T-cell (primary cell): ENCODE results near the gene STIP1. TPM values are rescaled to one million over a fixed set of nuclear protein-coding genes. Genes with fewer than 3 reads are reported as not detected.

Experiments used
- ATAC-seq, 4 experiments: fragments of 200-7000 bp in 3 of 4; fragments of 150-1000 bp in 1 of 4; cut with Tn5 transposase; replicated peaks in 1 of 4; 1 replicate in 3 of 4; 2 replicates in 1 of 4; pipeline ENCODE4 v1.10.0; 2021; ENCODE audit warnings: moderate library complexity in 3 of 4, mild to moderate bottlenecking in 2 of 4, moderate number of reproducible peaks in 1 of 4
- CTCF ChIA-PET, 2 donors: fragments of 300-600 bp; sonication (Branson Sonifier 250); formaldehyde crosslinking; loops; one replicate each; lab custom pipeline; 2022; ENCODE audit warnings: antibody characterized with exemption in 2 of 2; lab: Charles Lee
- POLR2A ChIA-PET, 2 donors: fragments of 300-600 bp; sonication (Branson Sonifier 250); formaldehyde crosslinking; loops; one replicate each; lab custom pipeline; 2022; ENCODE audit warnings: antibody characterized with exemption in 2 of 2; lab: Charles Lee
- DNase-seq, 35 experiments: peaks; one replicate each; pipeline versions ENCODE4 v3.0.0 to v3.0.0-alpha.2; 2013 to 2023
- H3K27ac ChIP-seq: one replicate; pipeline ENCODE4 v1.5.1; 2013; ENCODE audit warnings: low read length
- H3K27me3 ChIP-seq, 2 experiments: replicated peaks in 1 of 2; 1 replicate in 1 of 2; 2 replicates in 1 of 2; pipeline versions ENCODE4 v1.6.1 to v1.7.0; 2013; ENCODE audit warnings: low read length in 1 of 2, mixed read lengths in 1 of 2; ENCODE audit not compliant: control insufficient read depth in 2 of 2, insufficient read depth in 2 of 2; ENCODE audit errors: extremely low read depth in 1 of 2
- H3K36me3 ChIP-seq, 2 donors: 1 replicate in 1 of 2; 2 replicates in 1 of 2; pipeline versions ENCODE4 v1.6.1 to v1.7.0; 2013; ENCODE audit warnings: low read length in 1 of 2; ENCODE audit not compliant: control insufficient read depth in 2 of 2, insufficient read depth in 1 of 2; ENCODE audit errors: extremely low read depth in 1 of 2
- H3K4me1 ChIP-seq, 2 experiments: 1 replicate in 1 of 2; 2 replicates in 1 of 2; pipeline versions ENCODE4 v1.6.1 to v1.7.0; 2013; ENCODE audit warnings: low read length in 2 of 2, mixed read lengths in 1 of 2; ENCODE audit not compliant: insufficient read depth in 2 of 2, control insufficient read depth in 1 of 2; ENCODE audit errors: extremely low read depth in 1 of 2
- H3K4me3 ChIP-seq, 2 donors: 1 replicate in 1 of 2; 2 replicates in 1 of 2; pipeline versions ENCODE4 v1.5.1 to v1.7.0; 2013; ENCODE audit warnings: mild to moderate bottlenecking in 2 of 2, low read length in 1 of 2, moderate library complexity in 1 of 2; ENCODE audit not compliant: control insufficient read depth in 1 of 2; ENCODE audit errors: extremely low read depth in 1 of 2
- H3K9me3 ChIP-seq: 2 replicates; pipeline ENCODE4 v1.7.0; 2013
- H3K27ac Mint-ChIP-seq, 2 donors: one replicate each; pipeline ENCODE4 v1.8.0; 2020 to 2021; ENCODE audit warnings: mild to moderate bottlenecking in 2 of 2, mixed read lengths in 2 of 2
- H3K27me3 Mint-ChIP-seq, 2 donors: one replicate each; pipeline ENCODE4 v1.8.0; 2021 to 2022; ENCODE audit warnings: mixed read lengths in 2 of 2
- H3K36me3 Mint-ChIP-seq: one replicate; pipeline ENCODE4 v1.8.0; 2021; ENCODE audit warnings: mixed read lengths
- H3K4me1 Mint-ChIP-seq, 3 donors: one replicate each; pipeline ENCODE4 v1.8.0; 2020 to 2022; ENCODE audit warnings: mixed read lengths in 3 of 3, mild to moderate bottlenecking in 1 of 3
- H3K4me3 Mint-ChIP-seq, 3 donors: one replicate each; pipeline ENCODE4 v1.8.0; 2020 to 2022; ENCODE audit warnings: mild to moderate bottlenecking in 3 of 3, mixed read lengths in 3 of 3, moderate library complexity in 3 of 3
- H3K9me3 Mint-ChIP-seq, 3 donors: one replicate each; pipeline ENCODE4 v1.8.0; 2020 to 2022; ENCODE audit warnings: mixed read lengths in 3 of 3
- WGBS: methylation state at CpG from one replicate; pipeline ENCODE4 v1.1.5; 2013; ENCODE audit warnings: missing lambda C conversion rate; ENCODE audit not compliant: insufficient coverage; 5-methylcytosine and 5-hydroxymethylcytosine counted together
- total RNA-seq, 35 experiments: library from RNA in 6 of 35; stranded (reverse) in 6 of 35; fragments of 120-200 nt in 1 of 35; gene quantifications; one replicate each; pipeline versions ENCODE4 v1.2.1 to v1.2.4 and lab custom pipeline; 2013 to 2026

The STIP1 gene
- total RNA-seq, 5 donors from 2014 or later (not counting 1 experiment from before 2014, with no cell fraction given): 61.1 to 133 (median 107) TPM

DNA sequence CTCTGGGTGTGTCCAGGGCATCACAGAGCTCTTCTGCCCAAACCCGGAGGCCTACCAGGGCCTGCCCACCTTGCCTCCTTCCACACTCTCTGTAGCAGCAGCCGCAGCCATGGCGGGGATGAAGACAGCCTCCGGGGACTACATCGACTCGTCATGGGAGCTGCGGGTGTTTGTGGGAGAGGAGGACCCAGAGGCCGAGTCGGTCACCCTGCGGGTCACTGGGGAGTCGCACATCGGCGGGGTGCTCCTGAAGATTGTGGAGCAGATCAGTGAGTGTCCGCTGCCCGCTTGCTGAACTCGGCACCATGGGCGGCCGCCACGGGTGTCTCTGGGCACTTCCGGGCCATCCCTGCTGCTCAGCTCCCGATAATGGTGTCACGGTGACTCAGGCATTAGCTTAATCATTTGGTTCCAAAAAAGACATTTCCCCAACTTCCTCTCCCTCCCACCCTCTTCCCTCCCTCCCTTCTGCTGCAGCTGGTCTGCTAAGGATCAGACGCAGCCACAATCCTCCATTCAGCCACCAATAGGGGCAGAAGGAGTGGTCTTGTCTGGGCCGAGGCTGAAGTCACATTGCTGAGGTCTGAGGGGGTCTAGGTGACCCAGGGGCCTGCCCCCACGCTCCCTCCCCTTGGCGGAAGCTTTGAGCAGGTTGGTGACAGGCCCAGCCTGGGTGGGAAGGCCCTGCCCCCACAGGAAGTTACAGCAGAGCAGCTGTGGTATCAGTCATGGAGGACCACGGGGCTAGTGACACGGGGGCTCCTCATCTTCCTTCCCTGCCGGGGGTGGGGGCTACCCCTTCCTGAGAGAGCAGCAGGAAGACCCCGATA is 21.5 kb downstream of the STIP1 start:
- H3K27ac Mint-ChIP-seq: peak overlapping the region; percentile 95
- H3K4me1 Mint-ChIP-seq: peaks cover 40 to 58% (median 57%) of the 10 kb centered on the region in 3 donors

GRCh38 chr11:64208086-64208795 is 22.3 kb downstream of the STIP1 start:
- peaks cover 14 to 63% of the 10 kb centered on the region in 2 experiments for H3K4me1 ChIP-seq
- H3K9me3 Mint-ChIP-seq: no peaks in the 10 kb centered on the region
- H3K4me3 ChIP-seq: peak overlapping the region; percentile 87 to 100
- WGBS: 46% methylated on average over 17 of the region's 23 CpGs
- no peaks in the 10 kb centered on the region for H3K27me3 ChIP-seq
- peak overlapping the region; percentile 95 for H3K27ac Mint-ChIP-seq
- DNase-seq (no peak), ATAC-seq (peak in 1 of 4 experiments; percentile 1)
- H3K36me3 Mint-ChIP-seq: peaks cover 17% of the 10 kb centered on the region
- peak overlapping the region; percentile 90 to 92 (median 91) for H3K4me3 Mint-ChIP-seq
- no peaks in the 10 kb centered on the region for H3K9me3 ChIP-seq
- ChIA-PET POLR2A (interaction anchor here in 1 of 2 donors (0.5 to 0.6 kb wide), 2 partner anchors 59 to 75 kb away, joined by 3 to 4 read pairs; no protein-coding TSS in a partner anchor), CTCF (interaction anchor here (0.5 to 4.8 kb wide), 6 partner anchors 17 to 590 kb away, joined by 3 to 122 read pairs (median 6); partner anchors contain the start of genes CATSPERZ (in 1 of the 2), ESRRA (in 1 of the 2), NUDT22 (in 1 of the 2) and TRPT1 (in 1 of the 2))
- peaks cover 23 to 53% of the 10 kb centered on the region in 2 donors for H3K36me3 ChIP-seq
- H3K27me3 Mint-ChIP-seq: no peaks in the 10 kb centered on the region
- H3K4me1 Mint-ChIP-seq: peaks cover 41 to 60% (median 60%) of the 10 kb centered on the region in 3 donors
- peak overlapping the region; percentile 60 for H3K27ac ChIP-seq

More for the DNA sequence above, 21.5 kb downstream of the STIP1 start:
- Mint-ChIP-seq H3K27me3 (no peaks in the 10 kb centered on the region), H3K36me3 (peaks cover 17% of the 10 kb centered on the region), H3K4me3 (peak overlapping the region; percentile 90 to 92 (median 91)), H3K9me3 (no peaks in the 10 kb centered on the region)
- peak overlapping the region; percentile 60 for H3K27ac ChIP-seq
- peaks cover 14 to 63% of the 10 kb centered on the region in 2 experiments for H3K4me1 ChIP-seq
- H3K27me3 ChIP-seq: no peaks in the 10 kb centered on the region
- 0% methylated on average over 18 of the region's 30 CpGs for WGBS
- H3K4me3 ChIP-seq: peak overlapping the region; percentile 87 to 100
- DNase-seq (peak; percentile 58 to 83 (median 72)), ATAC-seq (peak; percentile 70 to 76 (median 72))
- peaks cover 22 to 59% of the 10 kb centered on the region in 2 donors for H3K36me3 ChIP-seq
- ChIA-PET CTCF (interaction anchor here (0.5 to 4.8 kb wide), 12 partner anchors 11 to 591 kb away, joined by 3 to 122 read pairs (median 4); partner anchors contain the start of genes NUDT22 (in 2 of the 2), CATSPERZ (in 1 of the 2), ESRRA (in 1 of the 2) and PRDX5 (in 1 of the 2)), POLR2A (interaction anchor here (0.5 to 0.6 kb wide), 4 partner anchors 60 to 161 kb away, joined by 3 to 9 read pairs (median 4); no protein-coding TSS in a partner anchor)
- no peaks in the 10 kb centered on the region for H3K9me3 ChIP-seq

GRCh38 chr11:64208796-64209562 is 23.0 kb downstream of the STIP1 start:
- H3K36me3 Mint-ChIP-seq: peaks cover 17% of the 10 kb centered on the region
- peaks cover 14 to 60% of the 10 kb centered on the region in 2 experiments for H3K4me1 ChIP-seq

DNA sequence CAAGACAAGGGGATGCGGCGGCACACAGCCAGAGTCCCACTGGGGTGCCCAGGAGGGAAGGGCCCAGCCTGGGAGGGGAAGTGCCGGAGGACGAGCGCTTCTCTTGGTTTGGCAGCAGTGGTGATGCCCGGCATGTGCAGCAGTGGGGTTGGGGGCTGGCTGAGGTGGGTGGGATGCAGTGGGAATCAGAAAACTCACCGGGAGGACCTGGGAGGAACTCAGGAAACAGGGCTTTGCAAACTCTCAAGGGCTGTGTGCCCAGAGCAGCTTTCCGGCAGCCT is 23.5 kb downstream of the STIP1 start:
- peaks cover 14% of the 10 kb centered on the region for H3K36me3 Mint-ChIP-seq
- H3K9me3 Mint-ChIP-seq: no peaks in the 10 kb centered on the region
- H3K4me3 ChIP-seq: no peak overlapping the region
- H3K27me3 ChIP-seq: no peaks in the 10 kb centered on the region
- H3K27ac Mint-ChIP-seq: peak overlapping the region in 1 of 2 donors; percentile 95
- no peak overlapping the region for H3K27ac ChIP-seq
- WGBS: 88% methylated on average over 6 of the region's 8 CpGs
- peak overlapping the region in 1 of 3 donors; percentile 91 for H3K4me3 Mint-ChIP-seq
- ChIA-PET POLR2A (no interaction called here), CTCF (no interaction called here)
- DNase-seq: no peak
- H3K4me1 Mint-ChIP-seq: peaks cover 35 to 56% (median 53%) of the 10 kb centered on the region in 3 donors
- H3K27me3 Mint-ChIP-seq: no peaks in the 10 kb centered on the region
- peaks cover 25 to 41% of the 10 kb centered on the region in 2 donors for H3K36me3 ChIP-seq
- peaks cover 11 to 55% of the 10 kb centered on the region in 2 experiments for H3K4me1 ChIP-seq
- ATAC-seq: no peak
- H3K9me3 ChIP-seq: no peaks in the 10 kb centered on the region

More at GRCh38 chr11:64208796-64209562, 23.0 kb downstream of the STIP1 start:
- H3K36me3 ChIP-seq: peaks cover 25 to 46% of the 10 kb centered on the region in 2 donors
- 93% methylated on average over 18 of the region's 18 CpGs for WGBS
- no peak for ATAC-seq
- Mint-ChIP-seq H3K4me3 (peak overlapping the region in 2 of 3 donors; percentile 44 to 91), H3K9me3 (no peaks in the 10 kb centered on the region), H3K27me3 (no peaks in the 10 kb centered on the region), H3K4me1 (peaks cover 40 to 60% (median 58%) of the 10 kb centered on the region in 3 donors), H3K27ac (peak overlapping the region; percentile 95)
- H3K4me3 ChIP-seq: no peak overlapping the region
- no peaks in the 10 kb centered on the region for H3K9me3 ChIP-seq
- peak overlapping the region; percentile 60 for H3K27ac ChIP-seq
- CTCF ChIA-PET: interaction anchor here in 1 of 2 donors (2.0 kb wide), 1 partner anchor 96 kb away, joined by 8 read pairs; no protein-coding TSS in a partner anchor
- H3K27me3 ChIP-seq: no peaks in the 10 kb centered on the region
- POLR2A ChIA-PET: no interaction called here
- no peak for DNase-seq

DNA sequence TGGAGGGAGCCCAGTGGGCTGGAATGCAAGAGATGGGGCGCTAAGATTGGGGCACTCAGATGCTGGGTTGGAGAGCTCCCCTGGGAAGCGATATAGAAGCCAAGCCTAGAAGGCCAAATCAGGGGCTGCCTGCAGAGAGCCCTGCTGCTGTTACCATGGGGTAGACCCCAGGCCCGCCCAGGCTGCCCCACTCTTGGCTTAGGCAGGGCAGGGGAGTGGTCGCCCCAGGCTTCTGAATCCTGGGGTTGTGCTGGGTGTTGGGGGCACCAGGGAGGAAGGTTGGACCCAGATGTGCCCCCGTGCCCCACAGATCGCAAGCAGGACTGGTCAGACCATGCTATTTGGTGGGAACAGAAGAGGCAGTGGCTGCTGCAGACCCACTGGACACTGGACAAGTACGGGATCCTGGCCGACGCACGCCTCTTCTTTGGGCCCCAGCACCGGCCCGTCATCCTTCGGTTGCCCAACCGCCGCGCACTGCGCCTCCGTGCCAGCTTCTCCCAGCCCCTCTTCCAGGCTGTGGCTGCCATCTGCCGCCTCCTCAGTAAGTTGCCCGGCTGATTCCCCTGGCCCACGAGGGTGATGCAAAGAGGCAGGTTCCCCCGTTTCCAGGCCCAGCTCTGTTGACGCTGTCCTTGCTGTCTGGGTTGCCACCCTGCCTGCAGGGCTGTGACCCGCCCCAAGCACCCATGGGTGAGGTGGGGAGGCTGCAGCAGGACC is 24.5 kb downstream of the STIP1 start:
- CTCF ChIA-PET: interaction anchor here (0.6 kb wide), 2 partner anchors 101 to 147 kb away, joined by 4 to 5 read pairs; no protein-coding TSS in a partner anchor
- Mint-ChIP-seq H3K4me3 (no peak overlapping the region), H3K9me3 (no peaks in the 10 kb centered on the region), H3K27ac (peak overlapping the region in 1 of 2 donors; percentile 1), H3K4me1 (peaks cover 29 to 51% (median 51%) of the 10 kb centered on the region in 3 donors), H3K27me3 (no peaks in the 10 kb centered on the region), H3K36me3 (peaks cover 17% of the 10 kb centered on the region)
- Histone ChIP-seq H3K27me3 (no peaks in the 10 kb centered on the region), H3K36me3 (peaks cover 25 to 46% of the 10 kb centered on the region in 2 donors), H3K9me3 (no peaks in the 10 kb centered on the region), H3K4me3 (no peak overlapping the region), H3K27ac (no peak overlapping the region), H3K4me1 (peaks cover 9 to 45% of the 10 kb centered on the region in 2 experiments)
- 93% methylated on average over 24 of the region's 24 CpGs for WGBS
- ATAC-seq (no peak), DNase-seq (no peak)
- POLR2A ChIA-PET: interaction anchor here in 1 of 2 donors (0.6 kb wide), 2 partner anchors 8 to 13 kb away, joined by 3 to 6 read pairs; no protein-coding TSS in a partner anchor
